Erythroblast (primary cell): Measurements from ENCODE around the gene SRSF5.

Experiments used
- GATA1 ChIP-seq: IDR thresholded peaks from 2 replicates; pipeline ENCODE4 v1.6.1; 2011; ENCODE audit warnings: low read depth, mild to moderate bottlenecking, control low read depth, low read length, moderate library complexity
- POLR2A ChIP-seq: IDR thresholded peaks from 2 replicates; pipeline ENCODE4 v1.6.1; 2011; ENCODE audit warnings: mild to moderate bottlenecking, low read length

- no peak for TF ChIP-seq POLR2A
- no peak for TF ChIP-seq GATA1
These were observed 14.0 kb downstream of the SRSF5 start for GRCh38 chr14:69780952-69781351.
